Neural cell (in vitro differentiated cells): Measurements from ENCODE around the gene CD300H.

Experiments
- EP300 ChIP-seq: fragments of 450-650 bp; conservative IDR thresholded peaks from 2 replicates; pipeline ENCODE4 v1.6.1; 2014; ENCODE audit warnings: antibody characterized with exemption, mild to moderate bottlenecking, moderate library complexity; ENCODE audit not compliant: poor library complexity, severe bottlenecking
- EZH2 ChIP-seq: fragments of 200-600, 300-800 bp; shearing (Covaris generic), sonication (generic); IDR thresholded peaks from 2 replicates; pipeline ENCODE4 v1.6.1; 2014; ENCODE audit warnings: antibody characterized with exemption, low read length, borderline replicate concordance, mild to moderate bottlenecking; ENCODE audit not compliant: insufficient read depth, poor library complexity, severe bottlenecking
- POLR2AphosphoS5 ChIP-seq: IDR thresholded peaks from 2 replicates; pipeline ENCODE4 v1.6.1; 2012
- TAF1 ChIP-seq: IDR thresholded peaks from 2 replicates; pipeline ENCODE4 v1.6.1; 2012; ENCODE audit warnings: low read depth
- TF ChIP-seq, protein P1 (sequence below): fragments of 450-650 bp; IDR thresholded peaks from 2 replicates; pipeline ENCODE4 v1.5.1; 2014; ENCODE audit warnings: antibody characterized with exemption, mild to moderate bottlenecking, moderate library complexity; ENCODE audit not compliant: poor library complexity, severe bottlenecking

- TF ChIP-seq, protein P1, sequence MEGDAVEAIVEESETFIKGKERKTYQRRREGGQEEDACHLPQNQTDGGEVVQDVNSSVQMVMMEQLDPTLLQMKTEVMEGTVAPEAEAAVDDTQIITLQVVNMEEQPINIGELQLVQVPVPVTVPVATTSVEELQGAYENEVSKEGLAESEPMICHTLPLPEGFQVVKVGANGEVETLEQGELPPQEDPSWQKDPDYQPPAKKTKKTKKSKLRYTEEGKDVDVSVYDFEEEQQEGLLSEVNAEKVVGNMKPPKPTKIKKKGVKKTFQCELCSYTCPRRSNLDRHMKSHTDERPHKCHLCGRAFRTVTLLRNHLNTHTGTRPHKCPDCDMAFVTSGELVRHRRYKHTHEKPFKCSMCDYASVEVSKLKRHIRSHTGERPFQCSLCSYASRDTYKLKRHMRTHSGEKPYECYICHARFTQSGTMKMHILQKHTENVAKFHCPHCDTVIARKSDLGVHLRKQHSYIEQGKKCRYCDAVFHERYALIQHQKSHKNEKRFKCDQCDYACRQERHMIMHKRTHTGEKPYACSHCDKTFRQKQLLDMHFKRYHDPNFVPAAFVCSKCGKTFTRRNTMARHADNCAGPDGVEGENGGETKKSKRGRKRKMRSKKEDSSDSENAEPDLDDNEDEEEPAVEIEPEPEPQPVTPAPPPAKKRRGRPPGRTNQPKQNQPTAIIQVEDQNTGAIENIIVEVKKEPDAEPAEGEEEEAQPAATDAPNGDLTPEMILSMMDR, result no peak
- no peak for TF ChIP-seq EP300
- TF ChIP-seq POLR2AphosphoS5, result no peak
- no peak for TF ChIP-seq TAF1
- no peak for TF ChIP-seq EZH2
These were observed 44.0 kb downstream of the CD300H start for GRCh38 chr17:74523308-74523707.
